Neural crest cell (in vitro differentiated cells): ENCODE data around the gene NSMF. TPM values are rescaled to one million over a fixed set of nuclear protein-coding genes. Genes with fewer than 3 reads are reported as not detected.

Experiments used
- DNase-seq: peaks from one replicate; pipeline ENCODE4 v3.0.0; 2021; ENCODE audit warnings: low read depth, mixed read lengths, low spot score
- H3K27ac Mint-ChIP-seq: one replicate; pipeline ENCODE4 v1.8.0; 2021; ENCODE audit warnings: mild to moderate bottlenecking, mixed read lengths; ENCODE audit not compliant: unreplicated experiment
- H3K27me3 Mint-ChIP-seq: 2 replicates; pipeline ENCODE4 v1.8.0; 2021; ENCODE audit warnings: low read depth, mild to moderate bottlenecking, mixed read lengths
- H3K36me3 Mint-ChIP-seq: 2 replicates; pipeline ENCODE4 v1.8.0; 2021; ENCODE audit warnings: low read depth, mild to moderate bottlenecking, mixed read lengths
- H3K4me1 Mint-ChIP-seq: 2 replicates; pipeline ENCODE4 v1.8.0; 2021; ENCODE audit warnings: mixed read lengths
- H3K4me3 Mint-ChIP-seq: one replicate; pipeline ENCODE4 v1.8.0; 2021; ENCODE audit warnings: mild to moderate bottlenecking, mixed read lengths
- H3K9me3 Mint-ChIP-seq: 2 replicates; pipeline ENCODE4 v1.8.0; 2021; ENCODE audit warnings: mixed read lengths
- total RNA-seq: library from RNA; stranded (reverse); gene quantifications from 2 replicates; pipeline ENCODE4 v1.2.1, GENCODE V29; 2021
- TF ChIP-seq, protein P1 (sequence below): fragments of 200-600 bp; sonication (generic); conservative IDR thresholded peaks from 2 replicates; pipeline ENCODE4 v1.5.0; 2021; ENCODE audit warnings: antibody characterized with exemption, mild to moderate bottlenecking

Gene NSMF
- total RNA-seq, 1 donor from 2014 or later, result 64.4 TPM

DNA sequence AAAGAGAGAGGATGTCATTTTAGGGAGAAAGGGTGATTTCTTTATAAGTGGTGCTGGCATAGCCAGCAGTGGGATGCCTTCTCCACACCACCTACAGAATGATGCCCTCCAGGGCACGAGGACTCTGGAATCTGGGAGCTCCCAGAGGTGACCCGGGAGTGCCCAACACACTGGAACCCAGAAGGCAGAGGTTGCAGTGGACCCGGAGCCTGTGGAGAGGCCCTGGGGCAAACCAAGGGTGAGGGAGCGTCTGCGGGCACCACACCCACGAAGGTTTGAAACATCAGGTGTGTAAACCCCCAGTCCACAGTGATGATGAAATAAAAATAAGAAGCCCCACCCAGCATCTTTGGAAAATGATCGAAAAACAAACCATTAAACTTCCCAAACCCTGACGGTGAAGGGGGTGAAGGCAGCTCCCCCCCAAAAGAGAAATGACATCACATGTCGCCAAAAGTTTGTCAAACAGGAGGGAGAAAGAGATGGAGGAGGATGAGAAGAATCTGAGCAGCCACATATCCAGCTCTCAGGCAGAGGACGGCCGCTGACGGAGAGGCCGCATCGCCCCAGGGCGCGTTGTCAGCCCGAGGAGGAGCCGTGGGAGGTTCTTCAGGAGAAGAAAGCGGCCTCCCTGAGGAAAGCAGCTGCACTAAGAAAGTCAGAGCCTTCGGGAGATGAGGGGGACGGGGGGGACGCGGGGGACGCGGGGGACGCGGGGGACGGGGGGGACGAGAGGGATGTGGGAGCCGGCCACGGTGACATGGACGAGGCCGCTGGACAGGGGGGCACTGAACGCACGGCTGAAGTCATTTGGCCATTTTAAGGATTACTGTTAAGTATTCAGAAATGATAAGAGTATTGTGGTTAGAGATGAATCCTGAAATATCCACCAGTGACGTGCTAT lies 43.1 kb upstream of the NSMF start:
- peak overlapping the region; percentile 71 for H3K27ac Mint-ChIP-seq
- peak overlapping the region; percentile 83 for H3K4me3 Mint-ChIP-seq
- H3K9me3 Mint-ChIP-seq, result peaks cover 6% of the 10 kb centered on the region
- peaks cover 9% of the 10 kb centered on the region for H3K4me1 Mint-ChIP-seq
- peaks cover 10% of the 10 kb centered on the region for H3K36me3 Mint-ChIP-seq
- TF ChIP-seq, protein P1, sequence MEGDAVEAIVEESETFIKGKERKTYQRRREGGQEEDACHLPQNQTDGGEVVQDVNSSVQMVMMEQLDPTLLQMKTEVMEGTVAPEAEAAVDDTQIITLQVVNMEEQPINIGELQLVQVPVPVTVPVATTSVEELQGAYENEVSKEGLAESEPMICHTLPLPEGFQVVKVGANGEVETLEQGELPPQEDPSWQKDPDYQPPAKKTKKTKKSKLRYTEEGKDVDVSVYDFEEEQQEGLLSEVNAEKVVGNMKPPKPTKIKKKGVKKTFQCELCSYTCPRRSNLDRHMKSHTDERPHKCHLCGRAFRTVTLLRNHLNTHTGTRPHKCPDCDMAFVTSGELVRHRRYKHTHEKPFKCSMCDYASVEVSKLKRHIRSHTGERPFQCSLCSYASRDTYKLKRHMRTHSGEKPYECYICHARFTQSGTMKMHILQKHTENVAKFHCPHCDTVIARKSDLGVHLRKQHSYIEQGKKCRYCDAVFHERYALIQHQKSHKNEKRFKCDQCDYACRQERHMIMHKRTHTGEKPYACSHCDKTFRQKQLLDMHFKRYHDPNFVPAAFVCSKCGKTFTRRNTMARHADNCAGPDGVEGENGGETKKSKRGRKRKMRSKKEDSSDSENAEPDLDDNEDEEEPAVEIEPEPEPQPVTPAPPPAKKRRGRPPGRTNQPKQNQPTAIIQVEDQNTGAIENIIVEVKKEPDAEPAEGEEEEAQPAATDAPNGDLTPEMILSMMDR, result no peak
- peak; percentile 43 for DNase-seq
- peaks cover 16% of the 10 kb centered on the region for H3K27me3 Mint-ChIP-seq

DNA sequence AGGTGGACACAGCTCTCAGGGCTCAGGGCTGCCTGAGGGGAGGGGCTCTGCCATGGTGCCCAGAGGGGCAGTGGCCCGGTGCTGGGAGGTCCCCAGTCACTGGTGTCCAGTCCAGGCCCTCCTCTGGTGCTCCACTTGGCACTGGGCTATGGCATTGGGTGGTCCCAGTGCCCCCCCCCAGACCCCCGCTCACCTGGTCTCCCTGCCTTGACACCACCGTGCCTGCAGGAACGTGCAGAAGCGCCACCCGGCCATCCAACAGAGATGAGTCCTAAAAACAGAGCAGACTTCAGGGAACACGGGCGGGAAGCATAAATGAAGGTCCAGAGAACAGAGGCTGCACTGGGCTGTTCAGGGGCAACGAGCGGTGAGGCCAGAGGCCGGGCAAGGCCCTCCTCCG lies 42.3 kb upstream of the NSMF start:
- H3K4me3 Mint-ChIP-seq, result peak overlapping the region; percentile 83
- TF ChIP-seq, protein P1, result no peak
- peaks cover 6% of the 10 kb centered on the region for H3K9me3 Mint-ChIP-seq
- no peak for DNase-seq
- H3K4me1 Mint-ChIP-seq, result peaks cover 9% of the 10 kb centered on the region
- H3K27ac Mint-ChIP-seq, result no peak overlapping the region
- H3K27me3 Mint-ChIP-seq, result peaks cover 16% of the 10 kb centered on the region
- H3K36me3 Mint-ChIP-seq, result peaks cover 10% of the 10 kb centered on the region

DNA sequence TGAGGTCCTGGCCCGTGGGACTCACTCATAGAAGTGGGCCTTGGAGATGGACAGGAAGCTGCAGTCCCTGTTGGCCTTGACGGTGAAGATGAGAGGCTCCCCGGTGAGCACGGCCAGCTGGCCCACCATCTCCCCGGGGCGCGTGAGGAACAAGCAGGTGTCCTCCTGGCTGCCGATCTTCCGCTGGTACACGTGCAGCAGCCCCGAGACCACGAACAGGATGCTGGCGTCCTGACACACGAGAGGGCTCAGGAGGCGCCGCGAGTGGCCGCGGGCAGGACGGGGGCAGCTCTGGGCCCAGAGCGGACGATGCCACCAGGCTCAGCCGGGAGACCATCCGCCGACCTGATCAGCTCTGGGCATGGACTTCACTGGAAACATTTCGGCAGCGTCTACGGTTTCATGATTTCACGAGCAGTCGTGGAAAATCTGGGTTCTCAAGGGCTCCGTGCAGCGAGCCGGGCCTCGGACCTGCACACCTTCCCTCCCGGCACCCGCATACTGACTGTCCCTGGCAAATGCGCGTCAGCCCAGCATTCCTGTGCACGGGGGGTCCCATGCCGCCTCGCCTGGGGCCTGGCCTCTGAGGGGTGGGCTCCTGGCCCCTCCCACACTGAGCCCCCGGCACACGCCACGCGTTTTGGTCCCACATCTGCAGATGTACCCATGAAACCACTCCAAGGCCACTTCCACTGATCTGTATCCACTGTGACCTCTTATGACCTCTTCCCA lies 41.7 kb upstream of the NSMF start:
- Mint-ChIP-seq H3K4me1 (peaks cover 9% of the 10 kb centered on the region), H3K36me3 (peaks cover 10% of the 10 kb centered on the region), H3K4me3 (no peak overlapping the region), H3K9me3 (peaks cover 6% of the 10 kb centered on the region), H3K27me3 (peaks cover 16% of the 10 kb centered on the region), H3K27ac (no peak overlapping the region)
- DNase-seq, result no peak
- TF ChIP-seq, protein P1, result no peak

DNA sequence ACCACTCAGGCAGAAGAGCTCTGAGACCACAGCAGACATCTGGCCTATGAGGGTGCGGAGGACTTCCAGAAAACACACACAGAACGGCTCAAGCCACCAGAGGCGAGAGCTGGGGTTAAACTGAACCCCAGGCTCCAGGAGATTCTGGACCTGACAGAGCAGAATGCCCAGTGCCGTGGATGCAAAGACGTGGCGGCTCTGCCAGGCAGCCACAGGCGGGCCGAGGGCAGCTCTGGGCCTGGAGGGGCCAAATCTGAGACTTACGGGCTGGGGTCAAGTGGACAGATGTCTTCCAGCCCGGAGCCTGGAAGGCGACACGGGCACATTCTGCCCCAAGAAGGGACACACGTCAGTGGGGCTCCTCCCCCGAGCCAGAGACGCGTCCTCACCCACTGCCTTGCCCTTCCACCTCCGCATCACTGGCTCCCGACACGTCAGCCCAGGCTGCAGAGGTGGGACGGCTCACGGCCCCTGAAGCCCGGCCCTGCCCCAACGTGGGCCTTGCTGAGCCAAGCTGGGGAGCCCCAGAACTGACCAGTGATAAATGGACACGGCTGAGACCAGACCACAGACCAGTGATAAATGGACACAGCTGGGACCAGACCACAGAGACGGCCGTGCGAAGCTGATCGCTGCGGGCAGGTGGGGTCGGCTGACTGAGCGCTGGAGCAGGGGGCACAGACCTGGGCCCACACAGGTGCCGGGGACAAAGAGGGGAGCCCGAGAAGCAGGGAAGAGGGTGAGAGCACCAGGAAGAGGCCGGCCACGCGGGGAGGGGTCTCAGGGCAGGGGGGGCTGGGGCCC lies 40.9 kb upstream of the NSMF start:
- peaks cover 9% of the 10 kb centered on the region for H3K4me1 Mint-ChIP-seq
- H3K36me3 Mint-ChIP-seq, result peaks cover 10% of the 10 kb centered on the region
- no peak overlapping the region for H3K27ac Mint-ChIP-seq
- no peak for DNase-seq
- H3K27me3 Mint-ChIP-seq, result peaks cover 16% of the 10 kb centered on the region
- H3K4me3 Mint-ChIP-seq, result no peak overlapping the region
- H3K9me3 Mint-ChIP-seq, result peaks cover 6% of the 10 kb centered on the region
- TF ChIP-seq, protein P1, result no peak

DNA sequence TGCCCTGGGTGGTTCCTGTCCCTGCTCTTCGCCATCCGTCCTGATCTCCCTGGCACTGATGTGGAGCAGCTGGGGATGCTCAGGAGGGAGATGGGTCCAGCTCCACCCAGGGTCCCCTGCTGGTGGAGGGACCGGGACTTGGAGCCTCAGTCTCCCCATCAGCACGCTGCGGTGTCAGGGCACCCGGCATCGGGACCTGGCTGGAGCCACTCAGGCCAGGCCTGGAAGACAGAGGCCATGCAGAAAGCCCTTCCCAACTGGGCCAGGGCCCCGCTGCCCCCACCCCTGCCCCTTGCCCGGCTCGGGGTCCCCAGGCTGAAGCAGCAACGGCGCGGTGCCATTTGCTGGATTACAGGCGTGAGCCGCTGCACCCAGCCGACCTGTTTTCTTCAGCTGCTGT lies 40.3 kb upstream of the NSMF start:
- DNase-seq, result no peak
- H3K9me3 Mint-ChIP-seq, result peaks cover 6% of the 10 kb centered on the region
- H3K4me3 Mint-ChIP-seq, result no peak overlapping the region
- TF ChIP-seq, protein P1, result no peak
- H3K27me3 Mint-ChIP-seq, result peaks cover 16% of the 10 kb centered on the region
- peaks cover 9% of the 10 kb centered on the region for H3K4me1 Mint-ChIP-seq
- no peak overlapping the region for H3K27ac Mint-ChIP-seq
- peaks cover 10% of the 10 kb centered on the region for H3K36me3 Mint-ChIP-seq
